HG02610 (cell line): ENCODE measurements around the gene ZNF385C.

Experiments used
- ATAC-seq: cut with Tn5 transposase; IDR thresholded peaks from one replicate; pipeline ENCODE4 v1.9.1; 2021; ENCODE audit warnings: mild to moderate bottlenecking, moderate library complexity; ENCODE audit not compliant: unreplicated experiment

Gene ZNF385C

GRCh38 chr17:41996855-41997164 lies 101.5 kb downstream of the ZNF385C start:
- ATAC-seq = no peak

DNA sequence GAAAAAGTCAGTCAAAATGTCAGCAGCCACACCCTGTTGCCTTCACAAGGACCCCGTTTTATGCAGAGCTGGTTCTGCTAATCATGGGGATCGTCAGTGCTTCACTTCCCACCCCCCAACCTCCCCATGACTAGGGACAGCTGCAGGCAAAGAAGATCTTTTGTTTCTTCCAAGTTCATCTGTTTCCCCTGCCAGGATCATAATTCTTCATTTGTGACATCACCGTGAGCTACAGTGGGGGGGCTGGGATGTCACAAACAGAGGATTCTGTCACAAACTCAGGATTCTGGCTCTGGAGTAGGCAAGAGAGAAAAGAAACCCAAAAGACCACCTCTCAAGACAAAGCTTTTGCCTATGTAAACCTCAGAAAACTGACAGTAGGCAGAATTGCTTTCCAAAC lies 105.7 kb downstream of the ZNF385C start:
- ATAC-seq = no peak

DNA sequence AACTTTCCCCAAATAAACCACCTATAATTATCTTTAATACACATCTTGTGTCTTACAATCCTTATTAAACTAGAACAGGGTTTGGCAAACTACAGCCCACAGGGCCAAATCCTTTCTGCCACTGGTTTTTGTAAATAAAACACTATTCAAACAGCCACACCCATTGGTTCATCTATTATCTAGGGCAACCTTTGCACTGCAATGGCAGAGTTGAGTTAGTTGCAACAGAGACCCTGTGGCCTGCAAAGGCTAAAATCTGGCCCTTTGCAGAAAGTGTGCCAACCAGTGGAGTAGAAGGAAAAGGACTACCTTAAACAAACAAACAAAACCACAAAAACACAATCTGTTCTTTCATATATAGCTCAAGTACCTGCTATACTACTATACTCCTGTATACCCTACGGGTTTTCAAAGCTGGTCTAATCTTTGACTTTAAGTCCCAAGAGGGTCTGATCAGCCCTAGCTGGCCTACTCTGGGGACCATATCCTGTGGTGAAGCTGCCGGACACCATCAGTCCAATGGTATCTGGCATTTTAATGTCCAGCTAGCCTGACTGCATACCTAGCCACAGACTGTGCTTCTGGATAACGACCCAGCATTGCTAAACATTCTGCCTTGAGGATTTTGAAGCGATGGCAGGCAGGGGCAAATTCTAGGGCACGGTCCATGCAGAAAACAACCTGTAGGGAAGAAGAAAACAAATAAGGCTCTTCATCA lies 108.4 kb downstream of the ZNF385C start:
- ATAC-seq = no peak

DNA sequence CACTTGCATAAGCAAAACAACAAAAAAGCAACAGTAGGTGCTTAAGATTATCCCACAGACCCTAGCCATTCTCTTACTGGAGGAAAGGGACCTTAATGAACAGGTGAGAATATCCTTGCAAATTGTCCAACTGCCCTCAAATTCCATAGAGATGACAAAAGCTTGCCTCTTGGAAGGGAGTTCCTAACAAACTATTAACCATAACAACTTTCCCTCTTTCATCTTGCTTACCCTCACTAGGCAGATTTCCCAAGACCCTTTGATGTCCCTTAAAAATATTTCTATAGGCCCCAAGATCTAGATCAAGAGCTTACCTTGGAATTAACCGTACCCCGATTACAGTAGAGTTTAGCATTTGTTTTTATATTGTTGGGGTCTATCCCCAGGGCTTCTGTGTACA lies 109.9 kb downstream of the ZNF385C start:
- ATAC-seq = no peak

DNA sequence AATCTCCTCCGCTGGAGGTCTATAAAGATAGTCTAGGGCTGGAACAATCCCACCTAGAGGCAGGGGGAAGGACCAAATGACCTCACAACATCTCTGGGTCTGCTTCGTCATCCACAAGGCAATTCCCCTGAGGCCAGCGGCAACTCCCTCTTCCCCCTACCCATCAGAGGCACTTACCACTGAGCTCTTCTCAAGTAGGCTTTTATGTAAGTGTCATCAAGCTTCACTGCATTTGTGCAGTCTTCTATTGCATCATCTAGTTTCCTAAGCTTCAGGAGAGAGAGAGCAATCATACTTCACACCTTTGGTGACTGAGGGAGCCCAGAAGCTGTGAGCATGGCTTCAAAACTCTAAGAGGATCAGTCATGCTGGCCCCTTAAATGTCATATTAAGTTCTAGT lies 110.6 kb downstream of the ZNF385C start:
- ATAC-seq = no peak

DNA sequence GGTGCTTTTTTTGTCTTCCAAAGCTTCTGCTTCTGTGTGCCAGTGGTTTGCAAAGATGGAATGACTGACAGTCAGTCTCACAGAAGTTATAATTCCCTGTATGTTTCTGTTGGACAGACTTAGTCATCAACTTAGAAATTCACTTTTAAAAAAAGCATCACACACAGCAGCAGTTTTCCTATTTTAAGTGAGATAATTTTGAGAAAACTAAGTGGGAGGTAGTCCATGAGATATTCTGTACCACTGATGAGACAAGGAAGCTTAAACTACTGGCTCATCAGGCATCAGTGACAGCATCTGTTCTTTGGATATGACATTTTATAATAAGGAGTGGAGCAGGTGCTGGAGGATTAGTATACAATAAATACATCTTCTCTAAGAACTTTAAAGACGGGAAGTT lies 111.6 kb downstream of the ZNF385C start:
- no peak for ATAC-seq

- no peak for ATAC-seq
Observed at GRCh38 chr17:41985919-41986318, 112.4 kb downstream of the ZNF385C start.

DNA sequence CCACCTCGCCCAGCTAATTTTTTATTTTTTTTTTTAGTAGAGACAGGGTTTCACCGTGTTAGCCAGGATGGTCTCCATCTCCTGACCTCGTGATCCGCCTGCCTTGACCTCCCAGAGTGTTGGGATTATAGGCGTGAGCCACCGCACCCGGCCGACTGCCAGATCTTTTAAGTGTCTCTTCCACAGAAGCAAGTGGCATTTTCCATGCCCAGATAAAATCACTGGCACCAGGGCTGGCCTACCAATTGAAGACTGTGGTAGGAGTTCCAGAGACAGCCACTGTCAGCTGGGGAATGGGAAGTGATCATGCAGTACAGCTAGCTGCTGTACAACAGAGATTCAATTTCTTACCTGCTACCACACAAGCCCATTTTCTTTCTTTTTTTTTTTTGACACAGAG lies 113.8 kb downstream of the ZNF385C start:
- ATAC-seq = no peak

DNA sequence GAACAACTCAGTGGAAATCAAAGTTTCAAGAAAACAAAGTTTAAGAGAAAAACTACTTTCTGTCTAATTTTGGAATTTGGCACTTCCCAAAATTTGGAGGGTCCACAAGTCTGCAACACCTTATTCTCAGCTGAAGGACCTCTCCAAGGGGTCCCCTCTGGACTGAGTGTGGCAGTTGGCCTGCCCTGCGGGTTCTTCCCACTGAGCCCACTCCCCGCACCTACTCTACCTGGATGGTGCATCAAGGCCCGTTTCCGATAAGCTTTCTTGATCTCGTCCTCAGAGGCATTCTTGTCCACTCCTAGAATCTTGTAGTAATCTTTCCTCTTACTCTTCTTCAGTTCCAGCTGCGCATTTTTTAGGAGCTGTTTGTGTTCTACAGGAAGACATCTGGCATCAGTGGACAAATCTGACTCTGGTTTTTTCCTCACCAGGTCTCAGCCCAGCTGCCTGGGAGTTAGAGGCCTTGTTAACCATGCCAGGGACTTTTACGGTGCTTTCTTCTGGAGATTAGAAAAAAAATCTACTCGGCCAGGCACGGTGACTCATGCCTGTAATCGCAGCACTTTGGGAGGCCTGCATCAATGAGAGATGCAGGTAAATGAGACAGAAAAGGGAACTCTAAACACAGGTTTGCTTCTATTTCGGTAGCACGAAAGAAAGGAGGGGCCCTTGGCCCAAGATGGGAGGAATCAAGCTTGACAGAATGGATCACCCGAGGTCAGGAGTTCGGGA lies 116.1 kb downstream of the ZNF385C start:
- ATAC-seq = no peak

DNA sequence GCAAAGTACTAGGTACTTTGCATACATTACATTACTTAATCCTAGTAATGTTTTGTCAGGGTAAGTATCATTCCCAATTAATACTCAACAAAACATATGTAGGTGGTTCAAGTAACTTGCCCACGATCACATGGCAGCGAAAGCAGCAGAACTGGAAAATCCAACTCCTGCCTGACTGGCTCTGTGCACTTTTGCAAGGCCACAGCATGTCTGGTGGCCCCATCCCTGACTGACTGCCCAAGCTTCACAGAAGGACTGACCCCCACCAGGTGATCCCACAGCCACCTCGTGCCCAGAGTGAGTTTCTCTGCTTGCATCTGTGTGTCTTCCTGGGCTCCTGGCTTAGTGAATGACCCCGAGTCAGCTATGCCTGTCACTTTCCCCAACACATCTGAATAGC lies 120.3 kb downstream of the ZNF385C start:
- ATAC-seq = no peak

- no peak for ATAC-seq
Observed at GRCh38 chr17:41976142-41976768, 122.0 kb downstream of the ZNF385C start.
